HuH-7.5 (cell line): ENCODE data around the gene TEAD1.

Experiments used
- DNase-seq: peaks from one replicate; pipeline ENCODE4 v3.0.0; 2011; ENCODE audit warnings: low spot score

The TEAD1 gene

DNA sequence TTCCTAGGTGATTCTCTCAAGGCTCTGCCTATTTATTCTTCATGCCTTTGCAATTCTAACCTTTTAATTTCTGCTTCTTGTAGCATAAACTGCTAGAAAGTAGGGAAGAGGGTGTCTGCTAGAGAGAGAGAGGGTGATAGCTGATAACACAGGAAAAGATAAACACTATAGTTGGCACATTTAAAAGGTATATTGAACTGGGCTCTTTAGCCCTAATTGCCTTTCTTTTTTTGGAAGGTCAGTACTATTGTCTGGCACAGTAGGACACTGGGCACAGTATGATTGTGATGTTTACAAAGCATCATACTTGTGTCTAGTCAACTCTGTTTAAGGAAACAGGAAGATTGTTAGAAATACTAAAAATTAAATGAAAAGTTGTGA, 33.3 kb downstream of the TEAD1 start:
- no peak for DNase-seq

- no peak for DNase-seq
Measured at GRCh38 chr11:12711496-12711895, 37.3 kb downstream of the TEAD1 start.

GRCh38 chr11:12712132-12712531, 37.9 kb downstream of the TEAD1 start:
- no peak for DNase-seq

DNA sequence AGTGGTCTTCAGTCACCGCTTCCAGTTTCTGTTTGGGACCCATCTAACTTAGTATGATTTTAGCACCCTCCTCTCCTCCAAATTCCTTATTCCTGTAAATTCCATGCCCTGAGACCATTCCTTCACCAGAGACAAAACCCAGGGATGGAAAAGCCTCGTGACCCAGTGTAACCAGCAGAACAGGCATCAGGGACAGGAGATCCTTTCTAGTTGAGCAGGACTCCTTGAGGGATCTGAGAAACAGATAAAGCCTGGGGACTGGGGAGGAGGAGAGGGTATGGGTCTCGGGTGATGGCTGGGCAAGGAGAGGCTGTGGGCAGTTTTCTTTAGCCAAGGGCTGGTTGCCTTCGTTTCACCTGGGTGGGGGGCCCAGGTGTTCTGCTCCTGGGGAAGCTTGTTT, 40.9 kb downstream of the TEAD1 start:
- no peak for DNase-seq

GRCh38 chr11:12715941-12716340, 41.7 kb downstream of the TEAD1 start:
- no peak for DNase-seq

- DNase-seq = no peak
Measured at GRCh38 chr11:12716816-12717215, 42.6 kb downstream of the TEAD1 start.

DNA sequence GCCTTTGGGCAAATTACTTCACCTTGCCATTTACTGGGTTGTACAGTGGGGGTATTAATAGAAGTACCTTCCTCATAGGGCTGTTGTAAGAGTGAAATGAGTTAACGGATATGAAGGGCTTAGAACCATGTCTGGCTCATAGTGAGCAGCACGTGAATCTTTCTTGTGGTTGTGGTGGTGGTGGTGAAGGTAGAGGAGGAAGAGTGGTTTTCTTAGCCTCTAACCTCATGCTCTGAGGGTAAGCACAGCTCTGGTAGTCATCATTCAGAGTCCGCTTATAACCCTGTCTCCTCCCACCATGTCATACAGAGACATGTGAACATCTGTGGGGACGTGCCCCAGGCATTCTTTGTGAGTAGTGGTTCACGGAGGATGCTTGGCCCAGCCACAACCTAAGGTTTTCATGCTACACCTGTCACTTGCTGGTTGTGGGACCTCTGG, 43.6 kb downstream of the TEAD1 start:
- no peak for DNase-seq

GRCh38 chr11:12719221-12719620, 45.0 kb downstream of the TEAD1 start:
- no peak for DNase-seq

DNA sequence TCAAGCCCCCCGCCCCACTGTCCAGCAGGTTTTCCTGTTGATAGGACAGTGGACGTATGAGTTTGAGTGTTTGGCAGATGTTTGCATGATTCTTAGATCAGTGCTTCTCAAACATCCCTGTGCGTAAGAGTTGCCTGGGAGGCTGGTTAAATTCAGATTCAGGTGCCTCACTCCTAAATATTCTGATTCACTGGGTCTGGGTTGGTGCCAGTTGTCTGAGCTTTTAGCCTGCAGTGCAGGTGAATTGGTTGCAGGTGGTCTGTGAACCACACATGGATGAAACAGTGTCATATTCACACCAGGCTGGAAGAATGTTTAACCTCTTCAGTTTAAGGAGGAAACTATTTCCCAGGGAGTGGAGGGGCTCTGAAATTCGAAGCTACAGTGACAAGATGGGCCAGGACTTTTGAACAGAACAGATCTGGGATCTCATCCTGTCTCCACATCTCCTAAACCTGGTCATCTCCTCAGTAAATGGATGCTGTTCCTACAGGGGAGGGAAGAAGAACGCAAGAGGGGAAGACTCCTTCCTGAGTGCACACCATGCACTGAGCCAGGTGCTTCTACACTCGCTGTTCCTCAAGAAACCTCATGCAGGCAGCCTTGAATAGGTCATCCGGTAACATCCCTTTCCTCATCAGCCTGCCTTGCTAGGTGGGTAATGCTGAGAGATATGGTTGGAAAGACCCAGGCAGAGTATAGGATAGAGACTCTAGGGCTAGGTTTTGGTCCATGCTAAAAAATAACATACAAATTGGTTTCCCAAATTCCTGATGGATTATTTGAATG, 47.8 kb downstream of the TEAD1 start:
- DNase-seq = no peak

DNA sequence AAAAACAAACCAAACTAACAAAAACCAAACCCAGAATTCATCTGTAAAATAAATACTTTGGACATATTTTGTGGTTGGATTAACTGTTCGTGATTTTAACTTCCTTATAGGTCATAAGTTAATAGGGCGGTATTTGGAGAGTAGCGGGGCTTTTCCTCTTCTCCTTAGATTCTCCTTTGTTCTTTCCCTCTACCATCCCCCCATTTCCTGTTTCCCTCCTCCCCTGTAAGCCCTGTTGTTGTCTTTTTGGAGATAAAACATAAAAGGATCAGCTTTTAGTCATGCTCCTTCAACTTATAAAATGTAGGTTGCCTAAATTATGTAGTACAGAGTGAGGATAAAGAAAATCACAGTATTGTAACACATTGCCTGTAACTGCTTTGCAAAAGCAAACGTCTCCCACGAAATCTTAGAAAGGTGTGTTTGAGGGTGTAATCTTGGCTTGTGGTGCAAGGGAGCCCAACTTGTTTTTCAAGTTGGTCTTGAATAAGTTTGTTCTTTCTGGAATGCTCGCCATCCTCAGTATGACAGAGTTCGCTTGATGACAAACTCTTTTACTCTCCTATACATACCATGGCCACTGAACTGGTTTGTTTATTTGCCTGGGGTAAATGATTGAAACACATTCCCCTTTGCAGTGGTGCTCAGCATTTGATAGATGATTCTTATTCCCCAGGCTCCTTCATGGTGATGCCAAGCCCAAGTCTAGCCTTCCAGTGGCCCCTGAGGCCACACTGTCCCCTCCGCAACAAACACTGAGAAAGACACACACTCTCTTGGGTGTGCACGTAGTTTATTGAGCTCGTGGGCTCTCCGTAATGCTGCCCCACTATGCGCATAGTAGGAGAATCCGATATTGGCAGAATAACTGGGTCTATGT, 49.4 kb downstream of the TEAD1 start:
- peak; percentile 19 for DNase-seq

DNA sequence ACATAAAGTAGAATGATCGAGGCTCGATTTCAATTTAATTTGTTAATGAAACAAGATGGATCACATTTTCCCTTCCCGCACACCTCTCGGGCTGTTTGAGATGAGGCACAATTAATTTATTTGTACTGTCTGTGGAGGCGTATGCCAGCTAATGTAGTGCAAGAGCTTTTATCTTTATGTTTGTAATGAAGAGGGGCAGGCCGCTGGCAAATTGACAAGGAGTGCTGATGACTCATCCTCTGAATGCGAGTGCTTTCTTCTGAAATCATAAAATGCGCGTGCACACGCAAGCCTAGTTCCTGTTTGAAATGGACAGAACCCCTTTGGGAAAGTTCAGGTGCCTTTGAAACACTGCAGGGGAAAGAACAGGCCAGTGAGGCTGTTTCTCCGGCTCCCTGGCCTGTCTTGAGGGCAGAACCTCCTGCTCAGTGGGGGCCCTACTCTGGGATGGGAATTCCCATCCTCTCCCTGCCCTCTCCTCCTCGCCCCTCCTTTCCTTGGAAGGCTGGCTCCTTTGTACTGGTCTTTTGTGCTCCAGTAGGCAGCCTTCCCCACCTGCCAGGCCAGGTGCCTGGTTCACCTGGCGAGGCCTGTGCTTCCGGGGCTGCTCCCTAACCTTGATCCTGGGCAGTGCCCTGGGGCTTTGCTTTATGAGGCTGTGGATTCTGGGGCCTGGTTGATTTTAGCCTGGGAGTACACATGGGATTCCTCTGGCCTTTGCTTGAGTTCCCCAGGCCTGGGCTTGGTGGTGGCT, 50.3 kb downstream of the TEAD1 start:
- DNase-seq = no peak

GRCh38 chr11:12725055-12725862, 51.0 kb downstream of the TEAD1 start:
- DNase-seq = no peak

DNA sequence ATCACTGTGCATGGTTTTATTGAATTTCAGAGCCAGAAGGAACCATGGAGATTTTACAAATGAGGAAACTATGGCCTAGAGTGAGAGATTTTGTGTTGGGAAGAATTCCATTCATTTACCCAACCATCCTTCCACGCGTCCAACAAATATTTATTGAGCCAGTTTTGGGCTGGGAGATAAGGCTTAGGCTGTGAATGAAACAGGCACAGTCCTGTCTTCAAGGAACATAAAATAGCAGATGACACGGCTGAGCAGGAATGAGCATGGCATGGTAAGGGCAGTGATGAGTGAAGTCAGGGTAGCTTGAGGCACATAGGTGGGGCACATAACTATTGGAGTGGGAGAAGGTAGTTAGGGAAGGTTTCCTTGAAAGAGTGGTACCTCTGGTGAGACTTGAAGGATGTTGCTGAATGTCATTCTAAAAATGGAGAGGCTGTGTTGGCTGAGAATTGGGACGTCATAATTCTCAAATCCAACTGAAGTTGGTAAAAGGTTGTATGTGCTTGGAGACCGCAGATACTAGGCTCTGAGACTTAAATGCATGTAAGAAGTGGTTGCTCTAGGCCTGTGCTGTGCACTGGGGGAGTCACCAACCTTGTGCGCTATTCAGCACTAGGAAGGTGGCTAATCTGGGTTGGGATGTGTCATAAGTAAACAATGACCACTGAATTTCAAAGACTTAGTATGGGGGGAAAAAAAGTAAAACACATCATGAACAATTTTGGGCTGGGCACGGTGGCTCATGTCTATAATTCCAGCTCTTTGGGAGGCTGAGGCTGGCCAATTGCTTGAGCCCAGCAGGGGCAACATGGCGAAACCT, 51.9 kb downstream of the TEAD1 start:
- DNase-seq = no peak

DNA sequence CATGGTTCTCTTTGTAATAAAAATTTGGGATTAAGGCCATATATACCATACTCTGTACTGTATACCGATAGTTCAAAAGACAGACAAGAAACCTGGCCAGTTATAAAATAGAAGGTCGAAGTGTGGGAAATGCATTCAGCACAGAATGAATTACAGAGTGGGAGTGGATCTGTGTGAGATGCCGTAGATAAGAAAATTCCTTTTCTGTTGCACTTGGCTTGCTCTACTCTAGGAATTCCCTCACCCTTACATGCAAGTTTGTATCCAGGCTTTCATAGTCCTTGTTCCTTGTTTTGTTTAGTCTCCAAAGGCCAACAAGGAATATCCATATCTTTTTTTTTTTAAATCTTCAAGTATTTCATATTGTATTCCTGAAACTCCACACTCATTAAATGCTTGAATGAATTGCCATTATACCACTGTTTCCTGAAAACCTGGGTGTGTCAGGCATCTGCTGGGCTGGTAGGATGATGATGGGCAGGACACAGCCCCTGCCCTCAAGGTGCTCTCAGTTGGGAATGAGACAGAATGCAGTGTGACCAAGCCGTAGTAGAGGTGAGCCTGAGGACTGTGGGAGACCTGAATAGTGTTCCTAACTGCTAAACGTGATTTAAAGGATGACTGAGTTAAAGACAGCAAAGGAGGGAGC, 53.5 kb downstream of the TEAD1 start:
- DNase-seq = no peak

GRCh38 chr11:12728417-12728816, 54.2 kb downstream of the TEAD1 start:
- no peak for DNase-seq

- no peak for DNase-seq
Measured at GRCh38 chr11:12729941-12730340, 55.7 kb downstream of the TEAD1 start.

DNA sequence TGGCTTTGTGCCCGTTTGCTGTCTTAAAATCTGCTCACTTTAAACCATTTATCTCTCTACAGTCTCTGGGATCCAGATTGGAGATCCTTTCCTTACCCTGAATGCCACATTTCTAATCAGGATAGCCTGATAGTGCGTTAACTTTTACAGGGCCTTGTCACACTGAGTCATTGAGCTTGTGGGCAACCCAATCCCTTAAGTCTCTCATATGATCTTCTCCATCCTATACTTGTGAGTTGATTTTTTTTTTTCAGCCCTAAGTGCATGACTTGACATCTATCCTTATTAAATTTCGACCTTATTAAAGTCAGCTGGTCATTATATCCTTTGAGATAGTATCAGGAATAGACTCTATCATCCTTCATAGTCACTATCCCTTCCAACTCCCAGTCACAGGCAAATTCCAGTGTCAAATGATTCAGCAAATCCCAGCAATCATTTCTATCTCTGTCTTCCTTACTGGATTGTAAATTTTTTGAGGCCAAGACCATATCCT, 57.7 kb downstream of the TEAD1 start:
- DNase-seq = no peak

DNA sequence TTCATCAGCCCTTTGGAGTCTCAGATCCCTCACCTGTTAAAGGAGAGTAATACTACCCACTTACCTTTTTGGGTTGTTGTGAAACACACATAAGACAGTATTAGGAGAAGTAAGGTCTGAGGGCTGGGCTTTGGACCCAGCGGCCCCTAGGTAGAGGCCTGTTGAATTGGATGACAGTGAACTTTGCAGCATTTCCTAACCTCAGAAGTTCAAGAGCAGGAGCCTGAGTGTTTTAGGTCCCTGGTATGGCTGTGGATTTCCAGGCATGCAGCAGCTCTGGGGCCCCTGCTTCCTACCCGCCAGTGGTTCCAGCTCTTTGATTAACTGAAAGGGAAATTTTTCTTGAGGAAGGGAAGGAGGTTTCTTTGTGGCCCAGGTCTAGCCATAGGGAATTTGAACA, 58.9 kb downstream of the TEAD1 start:
- DNase-seq = no peak

- DNase-seq = no peak
Measured at GRCh38 chr11:12734625-12735024, 60.4 kb downstream of the TEAD1 start.

GRCh38 chr11:12735262-12735661, 61.0 kb downstream of the TEAD1 start:
- no peak for DNase-seq
